Measurements from ENCODE around the gene PSKH1. TPM values are rescaled to one million over a fixed set of nuclear protein-coding genes. Genes with fewer than 3 reads are reported as not detected.

The PSKH1 gene
- total and polyA plus RNA-seq, 9 of the 15 experiments (the other 6 are each of a cell fraction or from before 2014, with no cell fraction given) = 0.96 to 20.9 (median 9.4) TPM

DNA sequence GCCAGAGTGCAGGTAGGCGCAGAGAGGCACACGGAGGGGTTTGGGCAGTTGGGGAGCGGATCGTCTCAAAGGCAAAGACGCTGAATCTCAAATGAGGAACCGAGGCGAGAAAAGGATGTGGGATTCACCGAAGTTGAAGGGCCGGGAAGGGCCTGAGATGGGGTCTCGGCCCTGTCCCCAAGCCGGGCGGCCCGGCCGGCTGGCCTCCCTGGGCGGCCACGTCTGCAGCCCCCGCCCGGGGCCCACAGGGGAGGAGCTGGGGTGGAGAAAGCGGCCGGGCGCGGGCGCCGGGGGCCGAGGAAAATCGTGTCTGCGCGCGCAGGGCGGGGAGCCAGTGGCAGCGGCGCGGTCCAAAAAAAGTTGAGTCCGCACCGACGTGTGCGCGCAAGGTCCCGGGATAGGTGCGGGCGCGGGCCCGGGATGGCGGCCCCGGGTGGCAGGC is 74.9 kb downstream of the PSKH1 start:
- peak overlapping the region; percentile 98 for H3K4me2 ChIP-seq (ENCODE audit: insufficient read depth, low read length)
- H3K4me3 ChIP-seq = peak overlapping the region; percentile 84
- H3K27ac ChIP-seq (ENCODE audit: extremely low read depth, low read depth, low read length) = peak overlapping the region; percentile 94
- BruUV-seq (replicated peaks) = no TSS peak
- ChIA-PET CTCF (ENCODE audit: low intra/inter-chr PET ratio) (no interaction called here), POLR2A (interaction anchor here (1.0 to 1.2 kb wide), 2 partner anchors 8 to 74 kb away, joined by 5 read pairs; no protein-coding TSS in a partner anchor)
- H3K79me2 ChIP-seq (ENCODE audit: control insufficient read depth, insufficient read depth, low read length) = peaks cover 28% of the 10 kb centered on the region
- H3K27me3 ChIP-seq (ENCODE audit: control insufficient read depth in 2 of 2, insufficient read depth in 2 of 2, low read length in 2 of 2) = no peaks in the 10 kb centered on the region
- H3K4me1 ChIP-seq (replicated peaks in 1 of 2; ENCODE audit: control insufficient read depth in 2 of 2, insufficient read depth in 2 of 2, low read length in 2 of 2) = peaks cover 23 to 49% of the 10 kb centered on the region in 2 experiments; a peak in 4 of 5 replicates
- in situ Hi-C loops (cut with MboI) (no loop called here), intact Hi-C loops (cut with micrococcal nuclease) (no loop called here)
- peaks cover 23% of the 10 kb centered on the region for H4K20me1 ChIP-seq (replicated peaks; ENCODE audit: control insufficient read depth, insufficient read depth, low read length)
- H3K9me1 ChIP-seq (ENCODE audit: control insufficient read depth, insufficient read depth, low read length) = peaks cover 8% of the 10 kb centered on the region
- DNase-seq (ENCODE audit: extremely low read depth in 1 of 4, low spot score in 3 of 4) (peak; percentile 64 to 84 (median 78)), ATAC-seq (peak; percentile 67), FAIRE-seq (no peak)
- peak overlapping the region; percentile 97 for H2AFZ ChIP-seq (ENCODE audit: low read depth, low read length)
- peaks cover 23% of the 10 kb centered on the region; the same call in 2 of the 3 replicates for H3K36me3 ChIP-seq (ENCODE audit: control insufficient read depth, insufficient read depth, low read length)
- peak overlapping the region; percentile 94 to 97 for H3K9ac ChIP-seq (ENCODE audit: insufficient read depth in 1 of 2, low read depth in 2 of 2, low read length in 2 of 2)
- no peaks in the 10 kb centered on the region for H3K9me3 ChIP-seq (replicated peaks; ENCODE audit: control insufficient read depth, insufficient read depth, low read depth, low read length)
- WGBS (ENCODE audit: insufficient coverage, low coverage, missing lambda C conversion rate) = under 1% methylated on average over 23 of the region's 45 CpGs
- TF ChIP-seq ZNF324 (CRISPR knock-in tag; IDR thresholded peaks at IDR 0.05) (no peak), NR4A1 (CRISPR knock-in tag; IDR thresholded peaks at IDR 0.05) (no peak), NR4A1 (tag; IDR thresholded peaks at IDR 0.05) (no peak), MCM3 (IDR thresholded peaks at IDR 0.05) (no peak), ZBTB8A (IDR thresholded peaks at IDR 0.05; ENCODE audit: partially characterized antibody) (no peak), SREBF1 (IDR thresholded peaks at IDR 0.05; ENCODE audit: borderline replicate concordance, low read depth, low read length) (no peak), NONO (IDR thresholded peaks at IDR 0.05; ENCODE audit: low read depth in 2 of 2, low read length in 1 of 2) (no peak), RFX5 (IDR thresholded peaks at IDR 0.05; ENCODE audit: low read depth, low read length) (no peak), MEF2A (IDR thresholded peaks at IDR 0.05; ENCODE audit: control insufficient read depth, low read depth, low read length) (no peak), ZNF695 (CRISPR knock-in tag; IDR thresholded peaks at IDR 0.05) (no peak), CEBPB (tag; IDR thresholded peaks at IDR 0.05) (no peak), MEF2D (tag; conservative IDR thresholded peaks at IDR 0.05; ENCODE audit: low read depth) (no peak), THRAP3 (IDR thresholded peaks at IDR 0.05; ENCODE audit: borderline replicate concordance) (no peak)
- TF ChIP-seq, protein P1, sequence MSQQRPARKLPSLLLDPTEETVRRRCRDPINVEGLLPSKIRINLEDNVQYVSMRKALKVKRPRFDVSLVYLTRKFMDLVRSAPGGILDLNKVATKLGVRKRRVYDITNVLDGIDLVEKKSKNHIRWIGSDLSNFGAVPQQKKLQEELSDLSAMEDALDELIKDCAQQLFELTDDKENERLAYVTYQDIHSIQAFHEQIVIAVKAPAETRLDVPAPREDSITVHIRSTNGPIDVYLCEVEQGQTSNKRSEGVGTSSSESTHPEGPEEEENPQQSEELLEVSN (IDR thresholded peaks at IDR 0.05; ENCODE audit: borderline replicate concordance in 1 of 2, extremely low read depth in 1 of 2, insufficient read depth in 1 of 2, insufficient read length in 1 of 2, low read depth in 1 of 2, low read length in 1 of 2, poor library complexity in 1 of 2, severe bottlenecking in 1 of 2) = no peak
- TF ChIP-seq, protein P2, sequence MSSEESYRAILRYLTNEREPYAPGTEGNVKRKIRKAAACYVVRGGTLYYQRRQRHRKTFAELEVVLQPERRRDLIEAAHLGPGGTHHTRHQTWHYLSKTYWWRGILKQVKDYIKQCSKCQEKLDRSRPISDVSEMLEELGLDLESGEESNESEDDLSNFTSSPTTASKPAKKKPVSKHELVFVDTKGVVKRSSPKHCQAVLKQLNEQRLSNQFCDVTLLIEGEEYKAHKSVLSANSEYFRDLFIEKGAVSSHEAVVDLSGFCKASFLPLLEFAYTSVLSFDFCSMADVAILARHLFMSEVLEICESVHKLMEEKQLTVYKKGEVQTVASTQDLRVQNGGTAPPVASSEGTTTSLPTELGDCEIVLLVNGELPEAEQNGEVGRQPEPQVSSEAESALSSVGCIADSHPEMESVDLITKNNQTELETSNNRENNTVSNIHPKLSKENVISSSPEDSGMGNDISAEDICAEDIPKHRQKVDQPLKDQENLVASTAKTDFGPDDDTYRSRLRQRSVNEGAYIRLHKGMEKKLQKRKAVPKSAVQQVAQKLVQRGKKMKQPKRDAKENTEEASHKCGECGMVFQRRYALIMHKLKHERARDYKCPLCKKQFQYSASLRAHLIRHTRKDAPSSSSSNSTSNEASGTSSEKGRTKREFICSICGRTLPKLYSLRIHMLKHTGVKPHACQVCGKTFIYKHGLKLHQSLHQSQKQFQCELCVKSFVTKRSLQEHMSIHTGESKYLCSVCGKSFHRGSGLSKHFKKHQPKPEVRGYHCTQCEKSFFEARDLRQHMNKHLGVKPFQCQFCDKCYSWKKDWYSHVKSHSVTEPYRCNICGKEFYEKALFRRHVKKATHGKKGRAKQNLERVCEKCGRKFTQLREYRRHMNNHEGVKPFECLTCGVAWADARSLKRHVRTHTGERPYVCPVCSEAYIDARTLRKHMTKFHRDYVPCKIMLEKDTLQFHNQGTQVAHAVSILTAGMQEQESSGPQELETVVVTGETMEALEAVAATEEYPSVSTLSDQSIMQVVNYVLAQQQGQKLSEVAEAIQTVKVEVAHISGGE (CRISPR knock-in tag; IDR thresholded peaks at IDR 0.05) = 0 out of 6 replicates have a peak, but pooled peaks of 1 of the 3 experiments have one; percentile 41
- TF ChIP-seq, protein P3, sequence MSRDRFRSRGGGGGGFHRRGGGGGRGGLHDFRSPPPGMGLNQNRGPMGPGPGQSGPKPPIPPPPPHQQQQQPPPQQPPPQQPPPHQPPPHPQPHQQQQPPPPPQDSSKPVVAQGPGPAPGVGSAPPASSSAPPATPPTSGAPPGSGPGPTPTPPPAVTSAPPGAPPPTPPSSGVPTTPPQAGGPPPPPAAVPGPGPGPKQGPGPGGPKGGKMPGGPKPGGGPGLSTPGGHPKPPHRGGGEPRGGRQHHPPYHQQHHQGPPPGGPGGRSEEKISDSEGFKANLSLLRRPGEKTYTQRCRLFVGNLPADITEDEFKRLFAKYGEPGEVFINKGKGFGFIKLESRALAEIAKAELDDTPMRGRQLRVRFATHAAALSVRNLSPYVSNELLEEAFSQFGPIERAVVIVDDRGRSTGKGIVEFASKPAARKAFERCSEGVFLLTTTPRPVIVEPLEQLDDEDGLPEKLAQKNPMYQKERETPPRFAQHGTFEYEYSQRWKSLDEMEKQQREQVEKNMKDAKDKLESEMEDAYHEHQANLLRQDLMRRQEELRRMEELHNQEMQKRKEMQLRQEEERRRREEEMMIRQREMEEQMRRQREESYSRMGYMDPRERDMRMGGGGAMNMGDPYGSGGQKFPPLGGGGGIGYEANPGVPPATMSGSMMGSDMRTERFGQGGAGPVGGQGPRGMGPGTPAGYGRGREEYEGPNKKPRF (IDR thresholded peaks at IDR 0.05; ENCODE audit: low read depth, low read length) = no peak
